SKM-1 treated with dmso at 0.1 percent for 144 hours (cell line): ENCODE measurements around the gene NFIC.
"Not testable (repeated sequence)": the region's sequence is repeated elsewhere in the genome, so short reads cannot be mapped to it uniquely, and the experiment has no call there.

Source experiments
- DNase-seq: peaks from one replicate; lab custom pipeline; 2025; ENCODE audit not compliant: unreplicated experiment; lab: John Stamatoyannopoulos, UW

Gene NFIC

DNA sequence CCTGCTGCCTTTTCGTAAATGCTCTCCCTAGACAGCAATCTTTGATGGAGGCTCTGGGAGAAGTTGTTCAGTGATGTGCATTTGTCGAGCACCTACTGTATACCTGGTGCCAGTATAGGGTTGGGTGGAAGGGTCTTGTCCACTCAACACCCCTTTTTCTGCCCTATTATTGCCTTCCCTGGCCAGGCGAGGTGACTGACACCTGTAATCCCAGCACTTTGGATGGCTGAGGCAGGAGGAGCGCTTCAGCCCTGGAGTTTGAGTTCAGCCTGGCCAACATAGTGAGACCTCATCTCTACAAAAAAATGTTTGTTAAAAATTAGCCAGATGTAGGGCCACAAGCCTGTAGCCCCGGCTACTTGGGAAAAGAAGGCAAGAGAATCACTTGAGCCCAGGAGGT, 49.3 kb downstream of the NFIC start:
- DNase-seq = no peak

DNA sequence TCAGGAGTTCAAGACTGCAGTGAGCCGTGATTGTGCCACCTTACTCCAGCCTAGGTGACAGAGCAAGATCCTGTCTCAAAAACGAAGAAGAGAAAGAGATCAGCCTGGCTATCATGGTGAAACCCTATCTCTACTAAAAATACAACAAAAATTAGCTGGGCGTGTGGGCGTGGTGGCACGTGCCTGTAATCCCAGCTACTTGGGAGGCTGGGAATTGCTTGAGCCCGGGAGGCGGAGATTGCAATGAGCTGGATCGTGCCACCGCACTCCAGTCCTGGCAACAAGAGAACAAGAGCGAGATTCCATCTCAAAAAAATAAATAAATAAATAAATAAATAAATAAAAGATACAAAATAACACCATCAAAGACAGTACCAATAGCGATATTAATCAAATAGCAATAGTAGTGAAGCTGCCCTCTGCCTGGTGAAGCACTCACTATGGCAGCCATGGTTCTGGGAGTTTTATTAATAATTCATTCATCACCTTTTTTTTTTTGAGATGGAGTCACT, 53.9 kb downstream of the NFIC start:
- DNase-seq = no peak

DNA sequence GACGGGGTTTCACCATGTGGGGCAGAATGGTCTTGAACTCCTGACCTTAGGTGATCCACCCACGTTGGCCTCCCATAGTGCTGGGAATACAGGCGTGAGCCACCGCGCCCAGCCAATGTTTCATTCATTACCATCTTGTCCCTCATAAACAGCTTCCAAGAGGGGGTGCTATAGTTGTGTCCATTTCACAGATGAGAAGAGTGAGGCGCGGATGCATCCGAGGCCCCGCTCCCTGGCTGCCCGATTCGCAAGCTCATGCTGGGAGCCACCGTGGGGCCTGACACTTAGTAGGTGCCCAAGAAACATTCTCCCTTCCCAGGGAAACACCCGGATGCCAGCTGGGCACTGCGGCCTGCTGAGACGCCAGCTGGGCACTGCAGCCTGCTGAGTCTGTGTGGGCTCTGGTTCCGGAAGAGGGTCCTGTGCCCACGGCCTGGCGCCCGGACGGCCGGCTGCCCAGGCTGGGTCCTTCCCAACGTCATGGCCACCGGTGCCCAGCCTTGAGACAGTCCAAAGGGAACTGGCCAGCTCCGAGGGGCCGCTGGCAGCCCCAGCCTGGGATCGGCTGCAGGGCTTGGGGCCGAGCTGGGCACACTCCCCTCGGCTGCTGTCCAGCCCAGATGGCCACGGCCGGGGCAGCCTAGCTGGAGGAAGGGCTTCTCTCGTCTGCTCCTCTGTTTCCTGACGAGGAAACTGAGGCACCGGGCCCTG, 54.7 kb downstream of the NFIC start:
- no peak for DNase-seq

- not testable (repeated sequence) for DNase-seq
Observed at GRCh38 chr19:3421656-3422055, 55.3 kb downstream of the NFIC start.

- no peak for DNase-seq
Observed at GRCh38 chr19:3423183-3423829, 56.9 kb downstream of the NFIC start.

DNA sequence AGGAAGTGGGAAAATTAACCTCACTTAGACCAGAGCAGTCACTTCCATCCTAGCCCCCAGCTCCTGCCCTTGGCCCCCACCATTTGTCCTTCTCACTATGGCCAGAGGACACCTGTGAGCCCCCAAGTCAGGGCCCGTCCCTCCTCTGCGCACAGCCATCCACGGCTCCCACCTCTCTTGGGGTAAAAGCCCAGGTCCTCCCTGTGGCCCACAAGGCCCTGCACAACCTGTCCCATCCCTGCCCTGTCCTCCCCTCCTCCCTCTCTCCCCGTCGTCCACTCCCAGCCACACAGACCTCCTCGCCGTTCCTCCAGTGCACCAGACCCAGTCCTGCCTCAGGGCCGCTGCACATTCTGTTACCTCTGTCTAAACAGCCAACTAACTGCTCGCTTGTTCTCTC, 60.0 kb downstream of the NFIC start:
- no peak for DNase-seq

DNA sequence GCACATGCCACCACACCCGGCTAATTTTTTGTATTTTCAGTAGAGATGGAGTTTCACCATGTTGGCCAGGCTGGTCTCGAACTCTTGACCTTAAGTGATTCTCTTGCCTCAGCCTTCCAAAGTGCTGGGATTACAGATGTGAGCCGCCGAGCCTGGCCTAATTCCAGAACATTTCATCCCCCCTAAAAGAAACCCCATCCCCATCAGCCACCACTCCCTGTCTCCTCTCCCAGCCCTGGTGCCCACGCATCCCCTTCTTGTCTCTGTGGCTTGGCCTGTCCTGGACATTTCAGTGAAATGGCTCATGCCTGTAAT, 63.9 kb downstream of the NFIC start:
- not testable (repeated sequence) for DNase-seq

- no peak for DNase-seq
Observed at GRCh38 chr19:3431760-3432397, 65.5 kb downstream of the NFIC start.

DNA sequence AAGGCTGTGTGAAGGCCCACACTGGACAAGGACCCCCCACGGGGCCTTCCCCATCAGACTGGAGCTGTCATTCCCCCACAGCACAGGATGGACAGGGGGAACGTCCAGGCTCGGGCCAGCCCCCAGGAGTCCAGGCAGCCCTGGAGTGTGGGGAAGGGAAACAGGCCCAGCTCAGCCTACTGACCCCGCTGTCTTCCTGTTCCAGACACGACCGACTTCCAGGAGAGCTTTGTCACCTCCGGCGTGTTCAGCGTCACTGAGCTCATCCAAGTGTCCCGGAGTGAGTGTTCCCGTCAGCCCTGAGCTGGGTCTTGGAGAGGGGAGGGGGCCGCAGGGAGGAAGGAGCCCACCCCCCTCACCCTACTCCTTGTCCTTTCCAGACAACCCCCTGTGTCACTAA, 66.9 kb downstream of the NFIC start:
- no peak for DNase-seq

GRCh38 chr19:3433805-3434540, 67.6 kb downstream of the NFIC start:
- DNase-seq = no peak

- DNase-seq = no peak
Observed at GRCh38 chr19:3434630-3435553, 68.5 kb downstream of the NFIC start.

GRCh38 chr19:3440082-3440481, 73.7 kb downstream of the NFIC start:
- DNase-seq = peak; percentile 44

DNA sequence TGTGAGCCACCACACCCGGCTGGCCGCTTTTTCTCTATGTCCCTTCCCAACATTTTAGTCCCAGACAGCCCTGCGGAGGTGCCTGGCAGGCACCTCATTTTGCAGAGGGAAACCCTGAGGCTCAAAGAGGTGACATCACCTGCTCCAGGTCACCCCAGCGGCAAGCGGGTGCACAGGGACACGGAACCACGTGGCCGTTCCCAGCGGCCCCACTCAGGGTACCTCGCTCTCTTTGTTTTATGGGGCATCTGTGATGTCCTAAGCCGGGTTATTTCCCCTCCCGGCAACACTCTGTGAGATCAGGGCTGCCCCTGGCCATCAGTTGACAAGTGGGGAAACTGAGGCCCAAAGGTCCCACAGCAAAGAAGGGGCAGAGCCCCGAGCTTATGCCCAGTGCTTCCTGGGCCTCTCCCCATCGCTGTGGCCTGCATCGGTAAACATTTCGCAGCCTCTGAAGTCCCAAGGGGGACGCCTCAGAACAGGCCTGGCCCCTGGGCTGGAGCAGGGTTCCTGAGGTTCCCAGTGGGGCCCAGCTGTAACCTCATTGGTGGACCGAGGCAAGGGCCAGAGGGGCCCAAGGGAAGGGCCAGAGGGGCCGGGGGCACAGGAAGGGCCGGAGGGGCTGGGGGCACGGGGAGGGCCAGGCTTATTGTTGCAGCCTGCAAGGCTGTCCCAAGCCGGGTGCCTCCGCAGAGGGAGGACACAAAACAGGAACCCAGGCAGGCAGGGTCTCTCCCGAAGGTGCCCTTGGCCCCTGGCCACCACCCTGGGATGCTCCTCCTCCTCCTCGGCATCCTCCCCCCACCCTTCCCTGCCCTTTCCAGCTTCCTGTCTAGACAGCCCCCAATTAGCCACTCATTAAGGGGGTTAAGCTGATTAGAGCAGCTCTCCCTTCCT, 75.0 kb downstream of the NFIC start:
- DNase-seq = no peak

GRCh38 chr19:3441986-3442329, 75.6 kb downstream of the NFIC start:
- no peak for DNase-seq

- no peak for DNase-seq
Observed at GRCh38 chr19:3442487-3443071, 76.2 kb downstream of the NFIC start.

- no peak for DNase-seq
Observed at GRCh38 chr19:3443840-3444694, 77.7 kb downstream of the NFIC start.

GRCh38 chr19:3444695-3445234, 78.4 kb downstream of the NFIC start:
- DNase-seq = no peak

- DNase-seq = not testable (repeated sequence)
Observed at GRCh38 chr19:3446657-3447056, 80.3 kb downstream of the NFIC start.
